ENCODE results near the gene LAMTOR3.

DNA sequence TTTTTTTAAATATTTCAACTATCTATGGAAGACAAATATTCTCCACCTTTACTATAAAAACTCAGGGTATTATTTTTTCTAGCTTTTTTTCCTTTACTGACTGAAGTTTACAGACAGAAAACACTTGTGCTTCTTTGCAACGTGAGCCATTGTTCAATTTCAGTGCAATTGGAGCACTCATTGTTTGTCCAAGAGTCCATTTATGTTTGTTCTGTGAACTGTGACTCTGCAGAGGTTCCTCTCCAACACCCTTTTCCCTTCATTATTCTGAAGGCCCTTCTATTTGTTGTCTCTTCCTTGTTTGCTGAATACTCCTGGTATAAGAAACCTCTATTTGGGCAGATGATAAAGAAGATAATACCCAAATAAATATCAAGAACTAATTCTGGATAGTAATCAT lies 40.2 kb downstream of the LAMTOR3 start:
- TF ChIP-seq, protein P1, sequence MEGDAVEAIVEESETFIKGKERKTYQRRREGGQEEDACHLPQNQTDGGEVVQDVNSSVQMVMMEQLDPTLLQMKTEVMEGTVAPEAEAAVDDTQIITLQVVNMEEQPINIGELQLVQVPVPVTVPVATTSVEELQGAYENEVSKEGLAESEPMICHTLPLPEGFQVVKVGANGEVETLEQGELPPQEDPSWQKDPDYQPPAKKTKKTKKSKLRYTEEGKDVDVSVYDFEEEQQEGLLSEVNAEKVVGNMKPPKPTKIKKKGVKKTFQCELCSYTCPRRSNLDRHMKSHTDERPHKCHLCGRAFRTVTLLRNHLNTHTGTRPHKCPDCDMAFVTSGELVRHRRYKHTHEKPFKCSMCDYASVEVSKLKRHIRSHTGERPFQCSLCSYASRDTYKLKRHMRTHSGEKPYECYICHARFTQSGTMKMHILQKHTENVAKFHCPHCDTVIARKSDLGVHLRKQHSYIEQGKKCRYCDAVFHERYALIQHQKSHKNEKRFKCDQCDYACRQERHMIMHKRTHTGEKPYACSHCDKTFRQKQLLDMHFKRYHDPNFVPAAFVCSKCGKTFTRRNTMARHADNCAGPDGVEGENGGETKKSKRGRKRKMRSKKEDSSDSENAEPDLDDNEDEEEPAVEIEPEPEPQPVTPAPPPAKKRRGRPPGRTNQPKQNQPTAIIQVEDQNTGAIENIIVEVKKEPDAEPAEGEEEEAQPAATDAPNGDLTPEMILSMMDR (IDR thresholded peaks at IDR 0.05) = no peak
- TF ChIP-seq POLR2A (IDR thresholded peaks at IDR 0.05) = no peak

Measured in uterus (tissue), 2 donors.